DND-41 (cell line): ENCODE data around the gene BOD1L2.

Experiments
- EZH2 ChIP-seq: IDR thresholded peaks from 3 replicates; pipeline ENCODE4 v1.6.1; 2012; ENCODE audit warnings: borderline replicate concordance, low read depth, mild to moderate bottlenecking, moderate library complexity, low read length, inconsistent platforms; ENCODE audit not compliant: severe bottlenecking
- TF ChIP-seq, protein P1 (sequence below): IDR thresholded peaks from 2 replicates; pipeline ENCODE4 v1.5.1; 2012; ENCODE audit warnings: borderline replicate concordance, low read length, moderate library complexity, mild to moderate bottlenecking; ENCODE audit not compliant: poor library complexity, severe bottlenecking; ENCODE audit errors: extremely low read depth

DNA sequence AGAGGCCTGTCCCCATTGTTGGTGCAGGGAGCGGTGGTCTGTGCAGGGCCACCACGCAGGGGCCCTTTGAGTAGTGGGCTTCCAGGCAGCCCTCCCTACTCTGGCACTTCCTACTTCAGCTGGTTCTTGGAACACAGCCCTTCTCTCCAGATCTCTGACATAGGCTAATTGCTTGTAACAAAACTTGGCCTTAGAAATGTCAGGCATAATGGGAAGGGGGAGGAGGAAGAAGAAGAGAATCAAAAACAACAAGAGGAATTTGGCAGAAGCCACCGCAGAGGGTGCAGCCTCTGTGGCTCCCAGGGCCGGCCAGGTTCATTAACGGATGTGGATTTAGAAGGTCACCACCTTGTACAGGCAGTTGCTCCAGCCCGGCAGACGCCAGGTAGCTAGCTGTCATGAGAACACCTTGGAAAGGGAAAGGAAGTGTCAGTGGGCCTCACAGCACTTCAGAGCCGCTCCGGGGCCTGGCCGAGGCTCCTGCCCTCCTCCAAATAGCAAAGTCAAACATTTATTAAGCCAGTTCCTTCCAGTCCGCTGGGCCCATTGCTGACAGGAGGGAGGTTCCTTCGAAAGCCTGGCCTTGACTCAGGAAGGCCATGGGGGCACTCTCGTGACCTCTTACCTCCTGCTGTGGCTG, 7.4 kb downstream of the BOD1L2 start:
- TF ChIP-seq, protein P1, sequence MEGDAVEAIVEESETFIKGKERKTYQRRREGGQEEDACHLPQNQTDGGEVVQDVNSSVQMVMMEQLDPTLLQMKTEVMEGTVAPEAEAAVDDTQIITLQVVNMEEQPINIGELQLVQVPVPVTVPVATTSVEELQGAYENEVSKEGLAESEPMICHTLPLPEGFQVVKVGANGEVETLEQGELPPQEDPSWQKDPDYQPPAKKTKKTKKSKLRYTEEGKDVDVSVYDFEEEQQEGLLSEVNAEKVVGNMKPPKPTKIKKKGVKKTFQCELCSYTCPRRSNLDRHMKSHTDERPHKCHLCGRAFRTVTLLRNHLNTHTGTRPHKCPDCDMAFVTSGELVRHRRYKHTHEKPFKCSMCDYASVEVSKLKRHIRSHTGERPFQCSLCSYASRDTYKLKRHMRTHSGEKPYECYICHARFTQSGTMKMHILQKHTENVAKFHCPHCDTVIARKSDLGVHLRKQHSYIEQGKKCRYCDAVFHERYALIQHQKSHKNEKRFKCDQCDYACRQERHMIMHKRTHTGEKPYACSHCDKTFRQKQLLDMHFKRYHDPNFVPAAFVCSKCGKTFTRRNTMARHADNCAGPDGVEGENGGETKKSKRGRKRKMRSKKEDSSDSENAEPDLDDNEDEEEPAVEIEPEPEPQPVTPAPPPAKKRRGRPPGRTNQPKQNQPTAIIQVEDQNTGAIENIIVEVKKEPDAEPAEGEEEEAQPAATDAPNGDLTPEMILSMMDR: no peak
- TF ChIP-seq EZH2: no peak
